K562 (cell line): ENCODE results near the gene NEMP1. TPM values are rescaled to one million over a fixed set of nuclear protein-coding genes. Genes with fewer than 3 reads are reported as not detected.
A peak's percentile ranks its signal among the peaks of the same experiment; 100 is the strongest.

Source experiments
- ATAC-seq: fragments of 200-7000 bp; cut with Tn5 transposase; 3 replicates; pipeline ENCODE4 v1.9.1; 2020; ENCODE audit warnings: moderate library complexity
- BruUV-seq: library from RNA; stranded (reverse); fragments of 400-500 nt; replicated peaks from 2 replicates; lab custom pipeline; 2021; lab: Mats Ljungman, UMichigan
- CTCF ChIA-PET: fragments of 300-600 bp; formaldehyde crosslinking; extraction: SDS; loops from one replicate; lab custom pipeline; 2021; ENCODE audit warnings: low intra/inter-chr PET ratio; lab: Yijun Ruan, JAX
- POLR2A ChIA-PET: fragments of 300-600, 350-650 bp; sonication (Branson Sonifier 250); formaldehyde crosslinking; extraction: SDS; loops from one replicate; lab custom pipeline; 2021; ENCODE audit warnings: antibody characterized with exemption, inconsistent platforms; lab: Yijun Ruan, JAX
- DNase-seq, 4 experiments: peaks; one replicate each; pipeline versions ENCODE4 v3.0.0 to v3.0.0-alpha.2; 2011 to 2018; ENCODE audit warnings: low spot score in 3 of 4, mixed read lengths in 3 of 4; ENCODE audit errors: extremely low read depth in 1 of 4
- FAIRE-seq: peaks from 2 replicates; lab custom pipeline; 2011; peaks lifted over from hg19 to GRCh38; lab: Jason Lieb, UNC
- H2AFZ ChIP-seq: 2 replicates; pipeline ENCODE4 v1.6.0; 2011; ENCODE audit warnings: low read depth, low read length, control low read depth, inconsistent platforms
- H3K27ac ChIP-seq: fragments of 200-600 bp; 3 replicates; pipeline ENCODE4 v1.8.0; 2011; ENCODE audit warnings: low read depth, mild to moderate bottlenecking, control low read depth, inconsistent platforms, low read length, moderate library complexity, mixed read lengths; ENCODE audit errors: extremely low read depth
- H3K27me3 ChIP-seq, 2 experiments: fragments of 300-600 bp in 1 of 2; 2 replicates in 1 of 2; 3 replicates in 1 of 2; pipeline versions ENCODE4 v1.6.0 to v1.8.0; 2011; ENCODE audit warnings: inconsistent platforms in 2 of 2, low read length in 2 of 2, mild to moderate bottlenecking in 1 of 2, mixed read lengths in 1 of 2, moderate library complexity in 1 of 2; ENCODE audit not compliant: control insufficient read depth in 2 of 2, insufficient read depth in 2 of 2
- H3K36me3 ChIP-seq: fragments of 300-600 bp; 3 replicates; pipeline ENCODE4 v1.8.0; 2011; ENCODE audit warnings: mild to moderate bottlenecking, low read length, inconsistent platforms; ENCODE audit not compliant: control insufficient read depth, insufficient read depth
- H3K4me1 ChIP-seq, 2 experiments: fragments of 200-600 bp in 1 of 2; replicated peaks in 1 of 2; 2 replicates in 1 of 2; 3 replicates in 1 of 2; pipeline versions ENCODE4 v1.5.1 to v1.8.0; 2011; ENCODE audit warnings: inconsistent platforms in 2 of 2, low read length in 2 of 2, mild to moderate bottlenecking in 1 of 2, mixed read lengths in 1 of 2, moderate library complexity in 1 of 2; ENCODE audit not compliant: control insufficient read depth in 2 of 2, insufficient read depth in 2 of 2
- H3K4me2 ChIP-seq: 2 replicates; pipeline ENCODE4 v1.6.1; 2011; ENCODE audit warnings: low read length, control low read depth, inconsistent platforms, mixed read lengths; ENCODE audit not compliant: insufficient read depth
- H3K4me3 ChIP-seq: fragments of 200-600 bp; sonication (generic), shearing (Covaris generic); 2 replicates; pipeline ENCODE4 v1.5.1; 2016; ENCODE audit warnings: control low read depth, inconsistent platforms
- H3K79me2 ChIP-seq: fragments of 200-600 bp; 3 replicates; pipeline ENCODE4 v1.8.0; 2011; ENCODE audit warnings: low read length, inconsistent platforms; ENCODE audit not compliant: control insufficient read depth, insufficient read depth
- H3K9ac ChIP-seq, 2 experiments: 2 replicates each; pipeline versions ENCODE4 v1.6.0 to v1.6.1; 2011; ENCODE audit warnings: low read depth in 2 of 2, low read length in 2 of 2, control low read depth in 1 of 2, inconsistent platforms in 1 of 2, mild to moderate bottlenecking in 1 of 2, mixed read lengths in 1 of 2; ENCODE audit not compliant: insufficient read depth in 1 of 2
- H3K9me1 ChIP-seq: one replicate; pipeline ENCODE4 v1.6.0; 2011; ENCODE audit warnings: inconsistent platforms, mild to moderate bottlenecking, low read length, moderate library complexity; ENCODE audit not compliant: control insufficient read depth, insufficient read depth
- H3K9me3 ChIP-seq: replicated peaks from 2 replicates; pipeline ENCODE4 v1.5.1; 2011; ENCODE audit warnings: low read depth, low read length, inconsistent platforms; ENCODE audit not compliant: control insufficient read depth, insufficient read depth
- H4K20me1 ChIP-seq: replicated peaks from 2 replicates; pipeline ENCODE4 v1.6.1; 2011; ENCODE audit warnings: low read length, inconsistent platforms, mixed read lengths; ENCODE audit not compliant: control insufficient read depth, insufficient read depth
- DNMT1 ChIP-seq: fragments of 450-650 bp; IDR thresholded peaks from 2 replicates; pipeline ENCODE4 v1.6.1; 2016; ENCODE audit warnings: antibody characterized with exemption, mild to moderate bottlenecking
- HNRNPK ChIP-seq: fragments of 200-400 bp; formaldehyde crosslinking; IDR thresholded peaks from one replicate; pipeline ENCODE4 v1.6.1; 2018; ENCODE audit warnings: mild to moderate bottlenecking, low read depth, low read length; ENCODE audit not compliant: poor library complexity, severe bottlenecking
- TEAD1 ChIP-seq, 2 experiments: fragments of 450-650 bp in 1 of 2; sonication (generic) in 1 of 2; formaldehyde crosslinking; IDR thresholded peaks; 2 replicates each; pipeline versions ENCODE4 v1.4.0 to v1.8.0; 2020 to 2022; ENCODE audit warnings: mild to moderate bottlenecking in 2 of 2, missing genetic modification reagents in 1 of 2
- VEZF1 ChIP-seq: fragments of 200-800 bp; sonication (Bioruptor generic); IDR thresholded peaks from 2 replicates; pipeline ENCODE4 v1.6.1; 2017; ENCODE audit warnings: missing genetic modification characterization, missing compliant biosample characterization
- ZNF324 ChIP-seq: fragments of 250-450 bp; sonication (Bioruptor Pico); IDR thresholded peaks from 2 replicates; pipeline ENCODE4 v1.4.0; 2020; ENCODE audit warnings: mild to moderate bottlenecking
- WGBS: fragments of 100-300 bp; shearing (Covaris generic); methylation state at CpG from one replicate; pipeline ENCODE4 v1.1.6; 2016; ENCODE audit warnings: low coverage, mixed read lengths; ENCODE audit not compliant: insufficient coverage; ENCODE audit errors: missing lambda C conversion rate; 5-methylcytosine and 5-hydroxymethylcytosine counted together
- in situ Hi-C: fragments of 300-500 bp; cut with MboI; formaldehyde crosslinking; loops from 4 replicates; pipeline ENCODE4 v1.15.0; 2018; ENCODE audit warnings: inconsistent platforms, mixed read lengths
- intact Hi-C: fragments of 100-400 bp; cut with micrococcal nuclease; formaldehyde crosslinking; loops from 2 replicates; pipeline ENCODE4 v1.14.2; 2022
- polyA plus RNA-seq, 8 experiments: library from polyadenylated mRNA; depleted of rRNA in 4 of 8; stranded (reverse) in 5 of 8; unstranded in 3 of 8; fragments of >200 nt; fragmentation: Nextera tagmentation in 2 of 8; fragmentation: Illumina TruSeq in 1 of 8; extraction: Ambion mirVana in 2 of 8; extraction: Trizol in 1 of 8; gene quantifications; 2 replicates each; pipeline versions ENCODE4 v1.2.1 to v1.2.3, GENCODE V29; 2011 to 2014; ENCODE audit warnings: inconsistent platforms in 1 of 8, missing spikeins in 1 of 8
- total RNA-seq, 7 experiments: library from RNA; depleted of rRNA in 6 of 7; stranded (reverse); fragments of >200 nt in 6 of 7; fragmentation: Illumina TruSeq in 2 of 7; extraction: Trizol in 2 of 7; gene quantifications; 2 replicates each; pipeline versions ENCODE4 v1.2.1 to v1.2.3, GENCODE V29; 2011 to 2021; ENCODE audit warnings: low replicate concordance in 1 of 7

NEMP1 gene
- total and polyA plus RNA-seq, 9 of the 15 experiments (the other 6 are each of a cell fraction or from before 2014, with no cell fraction given), result 9.5 to 82.2 (median 41.2) TPM

GRCh38 chr12:57092876-57093414 lies 14.4 kb upstream of the NEMP1 start:
- DNase-seq (peak in 1 of 4 experiments; percentile 43), ATAC-seq (no peak), FAIRE-seq (no peak)
- peaks cover 41 to 72% of the 10 kb centered on the region in 2 experiments for H3K4me1 ChIP-seq
- H3K9ac ChIP-seq, result peak overlapping the region in 1 of 2 experiments; percentile 71; a peak in 1 of 4 replicates
- CTCF ChIA-PET, result interaction anchor here (3.0 kb wide), 1 partner anchor 24 kb away, joined by 27 read pairs; no protein-coding TSS in a partner anchor
- no TSS peak for BruUV-seq
- H3K9me1 ChIP-seq, result no peaks in the 10 kb centered on the region
- peak overlapping the region; percentile 49; the same call in 1 of the 2 replicates for H3K4me2 ChIP-seq
- in situ Hi-C loops, result no loop called here
- peaks cover 38% of the 10 kb centered on the region for H3K79me2 ChIP-seq
- no peak for TF ChIP-seq DNMT1
- no peak for TF ChIP-seq HNRNPK
- TF ChIP-seq TEAD1 (CRISPR knock-in tag; IDR thresholded peaks at IDR 0.05), result peak in 1 of 2 experiments; percentile 46; a peak in 1 of 4 replicates
- no peak for TF ChIP-seq ZNF324 (CRISPR knock-in tag)
- peak; percentile 69 for TF ChIP-seq VEZF1 (CRISPR knock-in tag)
- POLR2A ChIA-PET, result interaction anchor here (0.6 to 6.0 kb wide), 8 partner anchors 8 to 134 kb away, joined by 3 to 44 read pairs (median 4); partner anchors contain the start of genes NEMP1 and STAT6
- no peak overlapping the region for H2AFZ ChIP-seq
- peaks cover 67% of the 10 kb centered on the region for H3K36me3 ChIP-seq
- H3K4me3 ChIP-seq, result no peak overlapping the region
- peaks cover 5% of the 10 kb centered on the region for H4K20me1 ChIP-seq
- 80% methylated on average over 4 of the region's 4 CpGs for WGBS
- intact Hi-C loops, result loop anchor here (1.0 kb wide), 1 partner anchor 24 kb away; no protein-coding TSS in a partner anchor
- no peak overlapping the region; the same call in 2 of the 3 replicates for H3K27ac ChIP-seq
- H3K9me3 ChIP-seq, result no peaks in the 10 kb centered on the region
- H3K27me3 ChIP-seq, result no peaks in the 10 kb centered on the region; a peak in 1 of 5 replicates
